Osteocyte (in vitro differentiated cells): ENCODE data around the gene GALNT2. TPM values are rescaled to one million over a fixed set of nuclear protein-coding genes. Genes with fewer than 3 reads are reported as not detected.

ENCODE experiments used
- DNase-seq: peaks from one replicate; pipeline ENCODE4 v3.0.0; 2021; ENCODE audit warnings: mixed read lengths; ENCODE audit not compliant: unreplicated experiment; ENCODE audit errors: extremely low spot score
- H3K27ac Mint-ChIP-seq: one replicate; pipeline ENCODE4 v1.8.0; 2021; ENCODE audit warnings: mild to moderate bottlenecking, mixed read lengths; ENCODE audit not compliant: unreplicated experiment
- H3K27me3 Mint-ChIP-seq: one replicate; pipeline ENCODE4 v1.8.0; 2021; ENCODE audit warnings: mixed read lengths; ENCODE audit not compliant: unreplicated experiment
- H3K36me3 Mint-ChIP-seq: one replicate; pipeline ENCODE4 v1.8.0; 2021; ENCODE audit warnings: mixed read lengths; ENCODE audit not compliant: unreplicated experiment
- H3K4me1 Mint-ChIP-seq: one replicate; pipeline ENCODE4 v1.8.0; 2021; ENCODE audit warnings: mixed read lengths; ENCODE audit not compliant: unreplicated experiment
- H3K4me3 Mint-ChIP-seq: one replicate; pipeline ENCODE4 v1.8.0; 2021; ENCODE audit warnings: mild to moderate bottlenecking, moderate library complexity, mixed read lengths; ENCODE audit not compliant: unreplicated experiment
- H3K9me3 Mint-ChIP-seq: one replicate; pipeline ENCODE4 v1.8.0; 2021; ENCODE audit warnings: mixed read lengths; ENCODE audit not compliant: unreplicated experiment
- total RNA-seq: library from RNA; stranded (reverse); gene quantifications from 2 replicates; pipeline ENCODE4 v1.2.1, GENCODE V29; 2021
- TF ChIP-seq, protein P1 (sequence below): fragments of 200-600 bp; sonication (generic); IDR thresholded peaks from 2 replicates; pipeline ENCODE4 v1.5.0; 2021; ENCODE audit warnings: antibody characterized with exemption, mild to moderate bottlenecking, moderate library complexity

The GALNT2 gene
- total RNA-seq, 1 donor from 2014 or later: 149 TPM

DNA sequence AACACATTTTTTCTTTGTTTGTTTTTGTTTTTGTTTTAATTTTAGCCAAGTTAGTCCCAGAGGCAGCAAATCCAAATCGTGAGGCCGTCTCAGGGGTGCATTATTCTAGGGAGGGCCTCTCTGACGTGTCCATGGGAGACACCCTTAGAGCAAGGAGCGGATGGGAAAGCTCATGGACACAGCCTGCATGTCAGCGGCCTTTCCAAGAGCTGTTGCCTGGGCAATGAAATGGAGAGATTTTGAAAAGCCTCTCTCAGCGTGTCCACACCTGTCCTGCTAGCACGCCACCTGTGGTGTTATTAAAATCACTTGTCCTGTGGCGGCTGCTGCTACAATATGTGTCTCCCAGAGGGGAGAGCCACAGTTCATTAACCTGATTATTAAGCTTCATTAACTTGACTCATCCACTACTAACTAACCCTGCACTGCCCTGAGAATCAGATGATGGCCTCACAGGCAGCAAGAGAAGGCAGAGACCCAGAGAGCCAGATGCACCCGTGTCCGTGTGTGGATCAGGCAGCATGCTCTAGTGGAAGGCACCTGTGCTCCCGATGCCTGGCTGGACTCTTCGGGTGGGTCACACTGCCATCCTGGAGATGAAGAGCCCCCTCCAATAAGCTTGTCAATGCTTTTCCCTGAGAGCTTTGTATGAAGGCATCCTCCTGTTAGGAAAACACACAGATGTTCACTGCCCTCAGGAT lies 225.8 kb downstream of the GALNT2 start:
- no peaks in the 10 kb centered on the region for H3K36me3 Mint-ChIP-seq
- no peaks in the 10 kb centered on the region for H3K4me1 Mint-ChIP-seq
- DNase-seq: no peak
- TF ChIP-seq, protein P1, sequence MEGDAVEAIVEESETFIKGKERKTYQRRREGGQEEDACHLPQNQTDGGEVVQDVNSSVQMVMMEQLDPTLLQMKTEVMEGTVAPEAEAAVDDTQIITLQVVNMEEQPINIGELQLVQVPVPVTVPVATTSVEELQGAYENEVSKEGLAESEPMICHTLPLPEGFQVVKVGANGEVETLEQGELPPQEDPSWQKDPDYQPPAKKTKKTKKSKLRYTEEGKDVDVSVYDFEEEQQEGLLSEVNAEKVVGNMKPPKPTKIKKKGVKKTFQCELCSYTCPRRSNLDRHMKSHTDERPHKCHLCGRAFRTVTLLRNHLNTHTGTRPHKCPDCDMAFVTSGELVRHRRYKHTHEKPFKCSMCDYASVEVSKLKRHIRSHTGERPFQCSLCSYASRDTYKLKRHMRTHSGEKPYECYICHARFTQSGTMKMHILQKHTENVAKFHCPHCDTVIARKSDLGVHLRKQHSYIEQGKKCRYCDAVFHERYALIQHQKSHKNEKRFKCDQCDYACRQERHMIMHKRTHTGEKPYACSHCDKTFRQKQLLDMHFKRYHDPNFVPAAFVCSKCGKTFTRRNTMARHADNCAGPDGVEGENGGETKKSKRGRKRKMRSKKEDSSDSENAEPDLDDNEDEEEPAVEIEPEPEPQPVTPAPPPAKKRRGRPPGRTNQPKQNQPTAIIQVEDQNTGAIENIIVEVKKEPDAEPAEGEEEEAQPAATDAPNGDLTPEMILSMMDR: no peak
- no peak overlapping the region for H3K27ac Mint-ChIP-seq
- peaks cover 30% of the 10 kb centered on the region for H3K27me3 Mint-ChIP-seq
- H3K9me3 Mint-ChIP-seq: no peaks in the 10 kb centered on the region
- no peak overlapping the region for H3K4me3 Mint-ChIP-seq

- Mint-ChIP-seq H3K4me3 (no peak overlapping the region), H3K27me3 (peaks cover 30% of the 10 kb centered on the region), H3K9me3 (no peaks in the 10 kb centered on the region), H3K36me3 (no peaks in the 10 kb centered on the region), H3K4me1 (no peaks in the 10 kb centered on the region), H3K27ac (no peak overlapping the region)
- TF ChIP-seq, protein P1: no peak
- DNase-seq: no peak
Measured at GRCh38 chr1:230293390-230293700, 226.3 kb downstream of the GALNT2 start.

- Mint-ChIP-seq H3K4me1 (no peaks in the 10 kb centered on the region), H3K36me3 (no peaks in the 10 kb centered on the region), H3K9me3 (no peaks in the 10 kb centered on the region), H3K27me3 (peaks cover 30% of the 10 kb centered on the region), H3K27ac (no peak overlapping the region), H3K4me3 (no peak overlapping the region)
- TF ChIP-seq, protein P1: no peak
- DNase-seq: no peak
Measured at GRCh38 chr1:230295367-230295766, 228.3 kb downstream of the GALNT2 start.

GRCh38 chr1:230299191-230300006 lies 232.4 kb downstream of the GALNT2 start:
- H3K36me3 Mint-ChIP-seq: no peaks in the 10 kb centered on the region
- DNase-seq: no peak
- TF ChIP-seq, protein P1: no peak
- H3K4me3 Mint-ChIP-seq: no peak overlapping the region
- no peaks in the 10 kb centered on the region for H3K9me3 Mint-ChIP-seq
- peaks cover 22% of the 10 kb centered on the region for H3K27me3 Mint-ChIP-seq
- no peak overlapping the region for H3K27ac Mint-ChIP-seq
- no peaks in the 10 kb centered on the region for H3K4me1 Mint-ChIP-seq
